Activated effector memory CD4-positive, alpha-beta T cell treated with anti-CD3 and anti-CD28 coated beads, Interleukin-2, amount 50 U/mL, for 16 hours (primary cell): ENCODE measurements around the gene RPRD1B.
"Not testable (repeated sequence)": the region's sequence is repeated elsewhere in the genome, so short reads cannot be mapped to it uniquely, and the experiment has no call there.

ENCODE experiments used
- DNase-seq: peaks from one replicate; pipeline ENCODE4 v3.0.0-alpha.2; 2020

RPRD1B gene

GRCh38 chr20:38076548-38076947, 43.0 kb downstream of the RPRD1B start:
- no peak for DNase-seq

- no peak for DNase-seq
These were observed 44.5 kb downstream of the RPRD1B start for GRCh38 chr20:38078084-38078483.

DNA sequence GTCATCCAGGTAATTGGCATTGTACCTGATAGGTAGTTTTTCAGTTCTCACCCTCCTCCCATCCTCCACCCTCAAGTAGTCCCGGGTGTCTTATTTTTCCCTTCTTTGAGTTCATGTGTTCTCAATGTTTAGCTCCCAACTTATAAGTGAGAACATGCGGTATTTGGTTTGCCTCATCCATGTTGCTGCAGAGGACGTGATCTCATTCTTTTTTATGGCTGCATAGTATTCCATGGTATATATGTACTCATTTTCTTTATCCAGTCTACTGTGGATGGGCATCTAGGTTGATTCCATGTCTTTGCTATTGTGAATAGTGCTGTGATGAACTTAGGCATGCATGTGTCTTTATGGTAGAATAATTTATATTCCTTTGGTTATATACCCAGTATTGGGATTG, 45.8 kb downstream of the RPRD1B start:
- DNase-seq = no peak

GRCh38 chr20:38081575-38081974, 48.0 kb downstream of the RPRD1B start:
- no peak for DNase-seq

- DNase-seq = no peak
These were observed 49.3 kb downstream of the RPRD1B start for GRCh38 chr20:38082894-38083293.

DNA sequence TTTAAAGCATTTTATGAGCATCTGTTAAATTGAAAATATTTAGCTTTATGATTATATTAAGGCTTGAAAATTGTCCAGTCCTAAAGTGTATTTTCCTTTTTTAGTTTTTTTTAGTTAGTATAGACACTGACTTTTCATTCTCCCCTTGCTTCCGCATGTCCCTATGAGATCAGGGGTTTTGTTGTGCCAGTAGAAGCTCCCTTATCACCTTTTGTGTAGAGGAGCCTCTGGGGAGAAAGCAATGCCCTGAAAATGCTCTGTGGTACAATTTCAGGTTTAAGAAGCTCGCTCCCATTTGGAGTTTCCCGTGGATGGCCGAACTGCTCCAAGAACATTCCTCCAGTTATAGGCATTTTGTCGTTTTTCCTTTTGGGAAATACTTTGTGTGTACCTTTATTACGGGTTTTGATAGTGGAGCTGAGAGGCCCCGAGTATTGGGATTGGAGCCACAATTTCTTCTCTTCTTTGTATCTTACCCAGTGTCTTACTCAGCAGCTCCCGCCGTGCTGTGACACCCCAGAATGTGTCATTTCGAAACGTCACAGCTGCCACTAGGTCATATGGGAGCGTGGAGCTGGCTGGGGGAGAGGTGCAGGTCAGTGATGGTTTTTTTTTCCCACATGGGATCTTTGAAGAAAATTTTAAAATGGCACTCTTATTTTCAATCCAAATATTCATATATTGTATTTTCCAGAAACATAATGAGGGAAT, 49.9 kb downstream of the RPRD1B start:
- no peak for DNase-seq

GRCh38 chr20:38084425-38084951, 50.9 kb downstream of the RPRD1B start:
- no peak for DNase-seq

DNA sequence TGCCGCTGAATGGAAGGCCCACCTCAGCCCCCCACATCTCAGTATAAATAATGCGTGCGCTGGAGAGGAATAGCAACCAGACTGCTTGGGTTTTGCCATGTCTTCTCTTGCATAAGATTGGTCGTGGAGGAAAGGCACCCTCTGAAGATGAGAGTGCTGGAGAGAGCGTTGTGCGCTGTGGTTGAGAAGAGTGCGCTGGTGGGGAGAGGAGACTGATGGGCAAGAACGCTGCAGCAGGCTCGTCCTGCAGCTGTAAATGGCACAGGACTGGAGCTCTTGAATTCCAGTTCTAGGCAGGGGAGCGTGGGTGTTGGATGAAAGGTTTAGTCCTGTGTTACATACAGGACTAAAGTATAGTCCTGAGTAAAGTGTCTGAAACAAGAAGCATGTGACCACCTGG, 51.5 kb downstream of the RPRD1B start:
- no peak for DNase-seq

DNA sequence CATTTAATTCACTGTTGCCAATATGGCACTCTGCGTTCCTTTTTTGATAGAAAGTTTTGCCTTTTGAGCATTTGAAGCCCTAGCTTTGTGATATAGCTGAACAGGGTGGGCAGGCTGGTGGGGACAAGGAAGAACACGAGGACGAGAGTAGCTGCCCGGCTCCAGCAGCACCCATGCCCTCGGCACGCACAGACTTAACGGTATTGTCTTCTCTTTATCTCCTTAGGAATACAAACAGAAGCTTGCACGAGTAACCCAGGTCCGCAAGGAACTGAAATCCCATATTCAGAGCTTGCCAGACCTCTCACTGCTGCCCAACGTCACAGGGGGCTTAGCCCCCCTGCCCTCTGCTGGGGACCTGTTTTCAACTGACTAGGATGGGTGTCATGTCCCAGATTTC, 56.0 kb downstream of the RPRD1B start:
- no peak for DNase-seq

GRCh38 chr20:38090061-38090460, 56.5 kb downstream of the RPRD1B start:
- DNase-seq = no peak

DNA sequence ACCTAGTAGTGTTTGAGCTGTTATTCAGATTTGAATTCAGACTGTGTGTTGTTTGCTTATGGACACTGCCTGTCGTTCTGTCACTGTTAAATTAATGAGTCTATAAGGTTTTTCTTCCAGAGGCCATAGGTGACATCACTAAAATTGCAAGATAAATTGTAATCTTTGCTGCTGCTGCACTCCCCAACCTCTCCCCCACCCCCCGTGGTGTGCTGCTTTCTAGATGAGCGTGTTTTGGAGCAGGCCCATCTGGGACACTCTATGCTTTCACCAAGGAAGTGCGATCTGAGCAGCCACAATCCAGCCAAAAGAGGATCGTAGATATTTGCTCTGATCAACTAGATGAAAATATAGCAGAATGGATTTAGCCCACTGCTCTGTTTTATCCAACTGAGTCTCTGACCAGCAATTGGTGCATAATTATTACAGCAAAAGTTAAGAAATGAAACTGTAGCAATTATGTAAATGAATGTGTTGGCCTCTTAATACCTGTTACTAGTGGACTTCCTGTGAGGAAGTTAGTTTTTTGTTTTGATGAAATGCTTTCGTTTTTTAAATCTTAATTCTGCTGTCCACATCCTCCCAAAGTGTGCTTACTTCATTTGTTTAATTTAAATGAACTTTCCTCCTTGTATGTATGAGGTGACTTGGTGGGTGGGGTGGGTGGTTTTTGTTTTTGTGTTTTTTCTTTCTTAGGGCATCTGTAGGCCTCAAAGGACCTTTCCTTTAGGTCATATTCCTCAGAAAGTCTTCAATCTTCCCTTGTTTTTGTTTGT, 58.1 kb downstream of the RPRD1B start:
- DNase-seq = no peak

DNA sequence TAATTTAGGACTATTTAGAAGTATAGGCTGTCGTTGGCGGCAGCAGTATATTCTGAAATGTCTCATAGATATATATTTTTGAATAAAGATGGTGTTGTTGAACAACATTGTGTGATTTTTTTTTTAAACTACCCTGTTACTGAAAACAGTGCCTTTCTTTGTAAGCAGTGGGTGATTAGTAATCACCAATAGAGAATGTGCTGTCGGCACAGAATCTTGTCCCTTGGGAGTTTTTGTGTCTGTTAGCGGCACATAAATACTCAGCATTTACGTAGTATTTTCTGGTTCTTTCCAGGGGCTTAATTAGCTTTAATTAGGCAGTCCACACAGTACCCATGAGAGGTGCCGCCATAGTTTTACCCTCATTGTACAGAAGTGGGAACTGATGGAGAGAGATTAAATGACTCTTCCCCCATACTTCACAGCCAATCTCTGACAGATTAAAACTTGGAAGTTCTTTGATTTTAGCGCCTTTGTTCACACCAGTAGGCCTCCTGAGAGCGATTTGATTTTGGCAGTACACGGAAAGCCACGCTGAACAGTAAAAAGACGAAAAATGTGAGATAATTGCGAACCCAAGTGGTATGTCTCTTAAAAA, 58.8 kb downstream of the RPRD1B start:
- DNase-seq = no peak

GRCh38 chr20:38092915-38093314, 59.4 kb downstream of the RPRD1B start:
- no peak for DNase-seq

DNA sequence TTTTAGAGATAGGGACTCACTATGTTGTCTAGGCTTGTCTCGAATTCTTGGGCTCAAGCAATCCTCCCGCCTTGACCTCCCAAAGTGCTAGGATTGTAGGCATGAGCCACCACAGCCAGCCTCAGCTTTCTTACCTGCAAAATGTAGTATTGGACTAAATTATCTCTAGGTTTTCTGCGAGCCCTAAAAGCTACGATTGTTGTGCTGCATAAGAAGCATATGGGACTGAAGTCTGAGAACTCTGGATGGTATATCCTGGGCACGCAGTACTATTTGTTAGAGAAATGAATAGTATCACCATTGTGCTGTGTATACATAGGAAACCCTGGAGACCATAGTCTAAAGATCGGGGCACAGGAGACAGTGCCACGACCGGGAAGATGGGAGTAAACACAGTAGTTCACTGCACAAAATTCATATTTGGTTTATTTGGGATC, 60.1 kb downstream of the RPRD1B start:
- DNase-seq = no peak

GRCh38 chr20:38094373-38094891, 60.9 kb downstream of the RPRD1B start:
- no peak for DNase-seq

- no peak for DNase-seq
These were observed 61.6 kb downstream of the RPRD1B start for GRCh38 chr20:38095017-38095686.

DNA sequence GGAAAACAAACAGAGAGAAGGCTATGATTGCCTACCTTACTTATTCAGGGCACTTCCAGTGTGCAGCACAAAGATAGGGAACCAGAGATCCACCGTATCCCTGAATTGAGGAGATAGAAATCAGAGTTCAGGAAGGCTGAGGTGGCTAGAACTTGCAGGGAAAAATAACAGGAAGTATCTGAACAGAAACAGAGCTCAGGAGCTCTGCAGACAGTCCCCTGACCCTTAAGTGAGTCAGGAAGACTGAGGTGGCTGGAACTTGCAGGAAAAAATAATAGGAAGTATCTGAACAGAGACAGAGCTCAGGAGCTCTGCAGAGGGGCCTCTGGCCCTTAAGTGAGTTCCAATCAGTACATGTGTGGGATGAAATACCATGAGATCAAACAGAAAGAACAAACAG, 65.4 kb downstream of the RPRD1B start:
- DNase-seq = no peak

- DNase-seq = not testable (repeated sequence)
These were observed 68.7 kb downstream of the RPRD1B start for GRCh38 chr20:38102206-38102605.

- no peak for DNase-seq
These were observed 70.7 kb downstream of the RPRD1B start for GRCh38 chr20:38104285-38104684.

GRCh38 chr20:38106461-38106860, 72.9 kb downstream of the RPRD1B start:
- no peak for DNase-seq

DNA sequence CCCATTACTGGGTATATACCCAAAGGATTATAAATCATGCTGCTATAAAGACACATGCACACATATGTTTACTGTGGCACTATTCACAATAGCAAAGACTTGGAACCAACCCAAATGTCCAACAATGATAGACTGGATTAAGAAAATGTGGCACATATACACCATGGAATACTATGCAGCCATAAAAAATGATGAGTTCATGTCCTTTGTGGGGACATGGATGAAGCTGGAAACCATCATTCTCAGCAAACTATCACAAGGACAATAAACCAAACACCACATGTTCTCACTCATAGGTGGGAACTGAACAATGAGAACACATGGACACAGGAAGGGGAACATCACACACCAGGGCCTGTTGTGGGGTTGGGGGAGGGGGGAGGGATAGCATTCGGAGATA, 73.8 kb downstream of the RPRD1B start:
- DNase-seq = not testable (repeated sequence)

DNA sequence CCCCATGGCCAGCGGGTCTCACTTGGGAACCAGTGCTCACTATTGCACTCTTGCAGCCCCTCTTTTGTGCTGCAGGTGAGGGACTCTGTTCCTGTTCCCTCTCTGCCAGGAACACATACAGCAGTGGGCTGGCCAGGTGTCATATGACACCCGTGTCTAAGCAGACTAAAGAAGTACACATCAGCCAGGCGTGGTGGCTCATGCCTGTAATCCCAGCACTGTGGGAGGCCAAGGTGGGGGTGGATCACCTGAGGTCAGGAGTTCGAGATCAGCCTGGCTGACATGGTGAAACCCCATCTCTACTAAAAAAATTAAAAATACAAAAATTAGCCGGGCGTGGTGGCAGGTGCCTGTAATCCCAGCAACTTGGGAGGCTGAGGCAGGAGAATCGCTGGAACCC, 74.4 kb downstream of the RPRD1B start:
- not testable (repeated sequence) for DNase-seq

DNA sequence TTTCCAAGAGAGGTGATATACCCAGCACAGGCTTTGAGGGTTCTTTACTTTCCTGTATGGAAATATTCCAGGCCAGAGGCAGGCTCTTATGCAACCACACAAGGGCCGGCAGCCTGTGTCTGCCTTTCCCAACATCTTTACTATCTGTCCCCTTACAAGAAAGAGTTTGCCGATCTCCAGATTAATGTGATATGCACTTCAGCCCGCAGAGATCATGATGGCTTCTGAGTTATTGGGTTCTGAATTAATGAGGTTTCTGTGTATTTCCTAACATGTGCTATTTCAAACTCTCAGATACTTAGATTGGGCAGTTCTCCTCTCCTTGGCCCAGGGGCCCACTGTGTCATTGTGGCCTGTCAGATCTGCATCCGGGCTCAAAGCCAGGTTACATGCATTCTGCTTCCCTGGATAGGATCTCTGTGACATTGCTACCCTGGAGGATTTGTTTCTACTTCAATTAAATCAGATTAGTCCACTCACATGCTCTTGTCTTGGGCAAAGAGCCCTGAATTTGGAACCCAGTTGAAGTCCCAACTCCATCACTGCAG, 75.0 kb downstream of the RPRD1B start:
- no peak for DNase-seq
